ENCODE data around the gene AGL.

The AGL gene

GRCh38 chr1:99849744-99850458 is at the start of gene AGL:
AGL (plus strand) TSS chr1:99850361; CDS start chr1:99851043, 682 bp downstream.
- peak; percentile 85 for DNase-seq (ENCODE audit: low spot score)
- no peaks in the 10 kb centered on the region for H3K9me3 Mint-ChIP-seq
- peak within 1 kb of the TSS; percentile 86 for H3K27ac Mint-ChIP-seq
- peaks cover 24% of the 10 kb centered on the region for H3K4me1 Mint-ChIP-seq (ENCODE audit: low read depth)
- peaks cover 12% of the 10 kb centered on the region for H3K36me3 Mint-ChIP-seq (ENCODE audit: low read depth)
- peak within 1 kb of the TSS; percentile 96 for H3K4me3 Mint-ChIP-seq
- no peaks in the 10 kb centered on the region for H3K27me3 Mint-ChIP-seq (ENCODE audit: low read depth)

- no peaks in the 10 kb centered on the region for H3K36me3 Mint-ChIP-seq (ENCODE audit: low read depth)
- peaks cover 40% of the 10 kb centered on the region for H3K27me3 Mint-ChIP-seq (ENCODE audit: low read depth)
- H3K9me3 Mint-ChIP-seq, result no peaks in the 10 kb centered on the region
- DNase-seq (ENCODE audit: low spot score), result no peak
- H3K27ac Mint-ChIP-seq, result no peak overlapping the region
- H3K4me3 Mint-ChIP-seq, result no peak overlapping the region
- H3K4me1 Mint-ChIP-seq (ENCODE audit: low read depth), result no peaks in the 10 kb centered on the region
These were observed 48.6 kb upstream of the AGL start for GRCh38 chr1:99801584-99801983.

GRCh38 chr1:99806882-99807281 is 43.3 kb upstream of the AGL start:
- H3K27me3 Mint-ChIP-seq (ENCODE audit: low read depth), result peaks cover 10% of the 10 kb centered on the region
- no peak overlapping the region for H3K4me3 Mint-ChIP-seq
- H3K27ac Mint-ChIP-seq, result no peak overlapping the region
- no peaks in the 10 kb centered on the region for H3K36me3 Mint-ChIP-seq (ENCODE audit: low read depth)
- no peaks in the 10 kb centered on the region for H3K9me3 Mint-ChIP-seq
- peaks cover 7% of the 10 kb centered on the region for H3K4me1 Mint-ChIP-seq (ENCODE audit: low read depth)
- no peak for DNase-seq (ENCODE audit: low spot score)

GRCh38 chr1:99808391-99809115 is 41.6 kb upstream of the AGL start:
- DNase-seq (ENCODE audit: low spot score), result peak; percentile 49
- Mint-ChIP-seq H3K27me3 (ENCODE audit: low read depth) (peaks cover 12% of the 10 kb centered on the region), H3K4me3 (peak overlapping the region; percentile 16), H3K27ac (no peak overlapping the region), H3K4me1 (ENCODE audit: low read depth) (peaks cover 7% of the 10 kb centered on the region), H3K9me3 (no peaks in the 10 kb centered on the region), H3K36me3 (ENCODE audit: low read depth) (no peaks in the 10 kb centered on the region)

GRCh38 chr1:99811075-99811474 is 39.1 kb upstream of the AGL start:
- Mint-ChIP-seq H3K27ac (no peak overlapping the region), H3K27me3 (ENCODE audit: low read depth) (peaks cover 14% of the 10 kb centered on the region), H3K9me3 (no peaks in the 10 kb centered on the region), H3K4me1 (ENCODE audit: low read depth) (peaks cover 7% of the 10 kb centered on the region), H3K4me3 (no peak overlapping the region), H3K36me3 (ENCODE audit: low read depth) (no peaks in the 10 kb centered on the region)
- DNase-seq (ENCODE audit: low spot score), result no peak

- no peak overlapping the region for H3K4me3 Mint-ChIP-seq
- H3K4me1 Mint-ChIP-seq (ENCODE audit: low read depth), result peaks cover 7% of the 10 kb centered on the region
- H3K36me3 Mint-ChIP-seq (ENCODE audit: low read depth), result no peaks in the 10 kb centered on the region
- no peak for DNase-seq (ENCODE audit: low spot score)
- H3K9me3 Mint-ChIP-seq, result no peaks in the 10 kb centered on the region
- peaks cover 14% of the 10 kb centered on the region for H3K27me3 Mint-ChIP-seq (ENCODE audit: low read depth)
- H3K27ac Mint-ChIP-seq, result no peak overlapping the region
These were observed 38.4 kb upstream of the AGL start for GRCh38 chr1:99811747-99812146.

- Mint-ChIP-seq H3K36me3 (ENCODE audit: low read depth) (no peaks in the 10 kb centered on the region), H3K4me3 (no peak overlapping the region), H3K27ac (no peak overlapping the region), H3K9me3 (no peaks in the 10 kb centered on the region), H3K4me1 (ENCODE audit: low read depth) (peaks cover 7% of the 10 kb centered on the region), H3K27me3 (ENCODE audit: low read depth) (peaks cover 11% of the 10 kb centered on the region)
- no peak for DNase-seq (ENCODE audit: low spot score)
These were observed 35.7 kb upstream of the AGL start for GRCh38 chr1:99814373-99814900.

GRCh38 chr1:99816656-99817055 is 33.5 kb upstream of the AGL start:
- H3K4me3 Mint-ChIP-seq, result no peak overlapping the region
- H3K27me3 Mint-ChIP-seq (ENCODE audit: low read depth), result peaks cover 11% of the 10 kb centered on the region
- DNase-seq (ENCODE audit: low spot score), result no peak
- peaks cover 13% of the 10 kb centered on the region for H3K4me1 Mint-ChIP-seq (ENCODE audit: low read depth)
- H3K36me3 Mint-ChIP-seq (ENCODE audit: low read depth), result no peaks in the 10 kb centered on the region
- no peaks in the 10 kb centered on the region for H3K9me3 Mint-ChIP-seq
- H3K27ac Mint-ChIP-seq, result no peak overlapping the region

- no peaks in the 10 kb centered on the region for H3K36me3 Mint-ChIP-seq (ENCODE audit: low read depth)
- H3K4me1 Mint-ChIP-seq (ENCODE audit: low read depth), result peaks cover 18% of the 10 kb centered on the region
- H3K9me3 Mint-ChIP-seq, result no peaks in the 10 kb centered on the region
- no peak overlapping the region for H3K4me3 Mint-ChIP-seq
- no peak overlapping the region for H3K27ac Mint-ChIP-seq
- peaks cover 6% of the 10 kb centered on the region for H3K27me3 Mint-ChIP-seq (ENCODE audit: low read depth)
- DNase-seq (ENCODE audit: low spot score), result no peak
These were observed 32.0 kb upstream of the AGL start for GRCh38 chr1:99818063-99818699.

- Mint-ChIP-seq H3K36me3 (ENCODE audit: low read depth) (no peaks in the 10 kb centered on the region), H3K27me3 (ENCODE audit: low read depth) (no peaks in the 10 kb centered on the region), H3K4me1 (ENCODE audit: low read depth) (peaks cover 18% of the 10 kb centered on the region), H3K4me3 (peak overlapping the region; percentile 10), H3K9me3 (no peaks in the 10 kb centered on the region), H3K27ac (peak overlapping the region; percentile 43)
- peak; percentile 15 for DNase-seq (ENCODE audit: low spot score)
These were observed 29.6 kb upstream of the AGL start for GRCh38 chr1:99820546-99820945.

- Mint-ChIP-seq H3K4me3 (no peak overlapping the region), H3K36me3 (ENCODE audit: low read depth) (no peaks in the 10 kb centered on the region), H3K27me3 (ENCODE audit: low read depth) (peaks cover 5% of the 10 kb centered on the region), H3K4me1 (ENCODE audit: low read depth) (peaks cover 11% of the 10 kb centered on the region), H3K27ac (no peak overlapping the region), H3K9me3 (no peaks in the 10 kb centered on the region)
- DNase-seq (ENCODE audit: low spot score), result no peak
These were observed 25.1 kb upstream of the AGL start for GRCh38 chr1:99825098-99825497.

- Mint-ChIP-seq H3K36me3 (ENCODE audit: low read depth) (no peaks in the 10 kb centered on the region), H3K9me3 (no peaks in the 10 kb centered on the region), H3K27ac (no peak overlapping the region), H3K4me1 (ENCODE audit: low read depth) (peaks cover 6% of the 10 kb centered on the region), H3K27me3 (ENCODE audit: low read depth) (peaks cover 5% of the 10 kb centered on the region), H3K4me3 (no peak overlapping the region)
- no peak for DNase-seq (ENCODE audit: low spot score)
These were observed 24.5 kb upstream of the AGL start for GRCh38 chr1:99825702-99826101.

GRCh38 chr1:99827970-99828369 is 22.2 kb upstream of the AGL start:
- H3K9me3 Mint-ChIP-seq, result peaks cover 2% of the 10 kb centered on the region

GRCh38 chr1:99829269-99829668 is 20.9 kb upstream of the AGL start:
- H3K27me3 Mint-ChIP-seq (ENCODE audit: low read depth), result peaks cover 5% of the 10 kb centered on the region
- peaks cover 2% of the 10 kb centered on the region for H3K9me3 Mint-ChIP-seq
- DNase-seq (ENCODE audit: low spot score), result no peak
- H3K4me1 Mint-ChIP-seq (ENCODE audit: low read depth), result no peaks in the 10 kb centered on the region
- H3K36me3 Mint-ChIP-seq (ENCODE audit: low read depth), result no peaks in the 10 kb centered on the region
- H3K27ac Mint-ChIP-seq, result no peak overlapping the region
- H3K4me3 Mint-ChIP-seq, result no peak overlapping the region

More at GRCh38 chr1:99827970-99828369, 22.2 kb upstream of the AGL start:
- peaks cover 5% of the 10 kb centered on the region for H3K27me3 Mint-ChIP-seq (ENCODE audit: low read depth)
- no peaks in the 10 kb centered on the region for H3K36me3 Mint-ChIP-seq (ENCODE audit: low read depth)
- DNase-seq (ENCODE audit: low spot score), result no peak
- no peak overlapping the region for H3K4me3 Mint-ChIP-seq
- H3K4me1 Mint-ChIP-seq (ENCODE audit: low read depth), result no peaks in the 10 kb centered on the region
- H3K27ac Mint-ChIP-seq, result no peak overlapping the region
